GM12878 (cell line): Measurements from ENCODE around the gene ABHD8. TPM values are rescaled to one million over a fixed set of nuclear protein-coding genes. Genes with fewer than 3 reads are reported as not detected.
A peak's percentile ranks its signal among the peaks of the same experiment; 100 is the strongest.

ENCODE experiments used
- ATAC-seq: fragments of 200-7000 bp; cut with Tn5 transposase; 3 replicates; pipeline ENCODE4 v1.9.1; 2020; ENCODE audit warnings: mild to moderate bottlenecking, moderate library complexity
- BruUV-seq: library from RNA; stranded (reverse); fragments of 400-500 nt; replicated peaks from 2 replicates; lab custom pipeline; 2021; lab: Mats Ljungman, UMichigan
- CTCF ChIA-PET: fragments of 300-600 bp; sonication (Branson Sonifier 250); formaldehyde crosslinking; extraction: SDS; loops from one replicate; lab custom pipeline; 2021; ENCODE audit warnings: inconsistent platforms; lab: Yijun Ruan, JAX
- POLR2A ChIA-PET: fragments of 350-600 bp; formaldehyde crosslinking; extraction: SDS; loops from one replicate; lab custom pipeline; 2021; ENCODE audit warnings: inconsistent platforms; lab: Charles Lee
- RAD21 ChIA-PET: fragments of 300-600 bp; sonication (Branson Sonifier 250); formaldehyde crosslinking; loops from one replicate; lab custom pipeline; 2023; ENCODE audit warnings: antibody characterized with exemption; ENCODE audit not compliant: unreplicated experiment; lab: Charles Lee
- SMC1A ChIA-PET: fragments of 300-600 bp; sonication (Branson Sonifier 250); formaldehyde crosslinking; loops from one replicate; lab custom pipeline; 2023; ENCODE audit not compliant: unreplicated experiment, uncharacterized antibody; lab: Charles Lee
- DNase-seq: peaks from one replicate; pipeline ENCODE4 v3.0.0-alpha.2; 2011; ENCODE audit warnings: low read depth, low spot score
- FAIRE-seq: peaks from 3 replicates; lab custom pipeline; 2011; peaks lifted over from hg19 to GRCh38; lab: Jason Lieb, UNC
- H2AFZ ChIP-seq: 2 replicates; pipeline ENCODE4 v1.6.0; 2011; ENCODE audit warnings: low read depth, low read length, control low read depth; ENCODE audit not compliant: control insufficient read depth
- H3K27ac ChIP-seq: 2 replicates; pipeline ENCODE4 v1.5.1; 2011; ENCODE audit warnings: control low read depth; ENCODE audit not compliant: control insufficient read depth, insufficient read depth
- H3K27me3 ChIP-seq, 2 experiments: replicated peaks in 1 of 2; 2 replicates each; pipeline versions ENCODE4 v1.6.0 to v1.6.1; 2011; ENCODE audit warnings: low read length in 1 of 2; ENCODE audit not compliant: control insufficient read depth in 2 of 2, insufficient read depth in 2 of 2
- H3K36me3 ChIP-seq, 2 experiments: 2 replicates each; pipeline ENCODE4 v1.5.1; 2011; ENCODE audit warnings: low read length in 1 of 2; ENCODE audit not compliant: control insufficient read depth in 2 of 2, insufficient read depth in 2 of 2
- H3K4me1 ChIP-seq: 2 replicates; pipeline ENCODE4 v1.6.1; 2011; ENCODE audit warnings: mild to moderate bottlenecking, low read length, moderate library complexity, mixed read lengths; ENCODE audit not compliant: control insufficient read depth, insufficient read depth
- H3K4me2 ChIP-seq: 2 replicates; pipeline ENCODE4 v1.6.0; 2011; ENCODE audit warnings: control low read depth; ENCODE audit not compliant: control insufficient read depth, insufficient read depth
- H3K4me3 ChIP-seq: fragments of 200-600 bp; sonication (generic); 2 replicates; pipeline ENCODE4 v1.5.1; 2016
- H3K79me2 ChIP-seq: 2 replicates; pipeline ENCODE4 v1.6.0; 2011; ENCODE audit warnings: low read length; ENCODE audit not compliant: control insufficient read depth, insufficient read depth
- H3K9ac ChIP-seq: 2 replicates; pipeline ENCODE4 v1.8.0; 2011; ENCODE audit warnings: low read length, control low read depth, mixed read lengths; ENCODE audit not compliant: control insufficient read depth, insufficient read depth
- H3K9me3 ChIP-seq: replicated peaks from 3 replicates; pipeline ENCODE4 v1.5.1; 2011; ENCODE audit warnings: mild to moderate bottlenecking, low read length; ENCODE audit not compliant: control insufficient read depth, insufficient read depth
- H4K20me1 ChIP-seq: 2 replicates; pipeline ENCODE4 v1.6.0; 2011; ENCODE audit not compliant: control insufficient read depth, insufficient read depth
- E2F4 ChIP-seq: IDR thresholded peaks from 2 replicates; pipeline ENCODE4 v1.6.1; 2012; ENCODE audit warnings: low read depth, low read length, improper control_type of control experiment
- FOXM1 ChIP-seq: IDR thresholded peaks from 2 replicates; pipeline ENCODE4 v1.6.1; 2012; ENCODE audit warnings: low read depth, mild to moderate bottlenecking, inconsistent platforms, low read length, moderate library complexity
- HDAC6 ChIP-seq: fragments of 200-600 bp; sonication (generic); IDR thresholded peaks from one replicate; pipeline ENCODE4 v1.8.0; 2017; ENCODE audit warnings: antibody characterized with exemption; ENCODE audit not compliant: unreplicated experiment
- MXI1 ChIP-seq: fragments of 150-350 bp; IDR thresholded peaks from 2 replicates; pipeline ENCODE4 v1.6.1; 2011; ENCODE audit warnings: low read depth, mild to moderate bottlenecking, inconsistent platforms, low read length, improper control_type of control experiment
- NFYB ChIP-seq: IDR thresholded peaks from 2 replicates; pipeline ENCODE4 v1.6.1; 2011; ENCODE audit warnings: low read depth, mild to moderate bottlenecking, low read length, improper control_type of control experiment, moderate library complexity; ENCODE audit not compliant: insufficient read depth
- PAX5 ChIP-seq: IDR thresholded peaks from 2 replicates; pipeline ENCODE4 v1.6.1; 2011; ENCODE audit warnings: low read depth, low read length, borderline replicate concordance
- SP1 ChIP-seq: IDR thresholded peaks from one replicate; pipeline ENCODE4 v1.6.1; 2011; ENCODE audit warnings: low read depth, low read length
- TAF1 ChIP-seq: IDR thresholded peaks from 2 replicates; pipeline ENCODE4 v1.6.1; 2011; ENCODE audit warnings: mild to moderate bottlenecking, low read depth, low read length, borderline replicate concordance
- YBX1 ChIP-seq: fragments of 450-650 bp; IDR thresholded peaks from 2 replicates; pipeline ENCODE4 v1.6.1; 2016; ENCODE audit warnings: antibody characterized with exemption
- ZBED1 ChIP-seq: IDR thresholded peaks from 2 replicates; pipeline ENCODE4 v1.6.1; 2016; ENCODE audit warnings: borderline replicate concordance
- ZSCAN29 ChIP-seq: fragments of 450-650 bp; IDR thresholded peaks from 2 replicates; pipeline ENCODE4 v1.6.1; 2017; ENCODE audit warnings: mild to moderate bottlenecking, moderate library complexity
- WGBS: methylation state at CpG from one replicate; pipeline ENCODE4 v1.1.6; 2016; ENCODE audit warnings: low lambda C conversion rate; ENCODE audit not compliant: insufficient replicate concordance, insufficient coverage; ENCODE audit errors: missing lambda C conversion rate; 5-methylcytosine and 5-hydroxymethylcytosine counted together
- in situ Hi-C: fragments of 300-500 bp; cut with MboI; formaldehyde crosslinking; loops from 9 replicates; pipeline ENCODE4 v1.14.3; 2018; ENCODE audit warnings: mixed read lengths
- intact Hi-C: fragments of 100-400 bp; cut with micrococcal nuclease; formaldehyde crosslinking; loops from one replicate; pipeline ENCODE4 v1.14.2; 2022; ENCODE audit not compliant: unreplicated experiment
- polyA plus RNA-seq, 11 experiments: library from polyadenylated mRNA; depleted of rRNA in 4 of 11; unstranded in 6 of 11; stranded (reverse) in 5 of 11; fragments of >200 nt; fragmentation: Nextera tagmentation in 4 of 11; fragmentation: Illumina TruSeq in 1 of 11; extraction: Ambion mirVana in 4 of 11; extraction: Trizol in 1 of 11; gene quantifications; 1 replicate in 1 of 11; 2 replicates in 10 of 11; pipeline versions ENCODE4 v1.2.1 to v1.2.3, GENCODE V29; 2011 to 2016; ENCODE audit warnings: inconsistent platforms in 2 of 11, missing spikeins in 2 of 11, low read depth in 1 of 11
- total RNA-seq, 4 experiments: library from RNA; depleted of rRNA in 3 of 4; stranded (reverse); fragments of >200 nt in 3 of 4; fragmentation: Illumina TruSeq in 1 of 4; extraction: Trizol in 1 of 4; gene quantifications; 2 replicates each; pipeline versions ENCODE4 v1.2.1 to v1.2.3, GENCODE V29; 2013 to 2021

ABHD8 gene
- total and polyA plus RNA-seq, 10 of the 15 experiments (the other 5 are each of a cell fraction or from before 2014, with no cell fraction given) = 0.03 to 12.5 (median 6.0) TPM

DNA sequence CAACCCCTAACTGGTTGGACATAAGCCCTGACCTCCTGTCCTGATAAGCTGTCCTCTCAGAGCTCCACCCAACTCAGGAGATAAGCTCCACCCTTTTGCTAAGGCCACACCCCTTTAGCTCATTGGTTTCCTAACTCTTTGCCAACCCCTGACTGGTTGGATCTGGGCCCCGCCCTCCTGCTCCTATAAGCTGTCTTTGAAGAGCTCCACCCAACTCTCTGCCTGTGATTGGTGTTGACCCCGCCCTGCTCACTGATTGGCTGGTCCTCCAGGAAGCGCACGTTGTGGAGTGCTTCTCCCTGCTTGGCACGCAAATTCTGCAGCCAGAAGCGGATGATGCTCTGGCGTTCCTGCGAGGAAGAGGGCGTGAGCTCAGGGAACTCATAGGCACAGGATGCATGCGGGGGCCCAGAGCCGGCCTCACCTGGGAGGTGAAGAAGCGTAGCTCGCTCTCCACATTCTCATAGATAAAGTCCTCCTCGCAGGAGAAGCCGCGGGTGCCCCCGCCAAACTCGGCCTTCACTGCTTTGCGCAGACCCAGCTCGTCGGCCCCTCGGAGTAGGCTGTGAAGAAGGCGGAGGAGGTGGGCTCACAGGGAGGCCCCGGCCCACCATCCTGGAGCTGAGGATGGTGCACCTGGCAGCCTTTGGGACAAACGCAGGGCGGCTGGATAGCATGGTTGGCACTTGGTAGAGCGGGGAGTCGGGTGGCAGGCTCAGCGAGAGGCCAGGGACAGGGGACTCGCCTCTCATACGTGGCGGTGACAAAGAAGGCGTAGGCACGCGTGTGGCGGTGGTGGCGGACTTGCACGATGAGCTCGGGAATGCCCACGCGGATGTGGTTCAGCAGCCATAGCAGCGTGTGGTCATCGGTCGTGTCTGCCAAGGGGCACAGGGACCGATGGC, 29.7 kb upstream of the ABHD8 start:
- H3K4me3 ChIP-seq = no peak overlapping the region
- SMC1A ChIA-PET = interaction anchor here (1.1 to 1.7 kb wide), 3 partner anchors 24 to 66 kb away, joined by 3 to 8 read pairs (median 6); partner anchors contain the start of genes BABAM1, DDA1 and MRPL34
- no TSS peak for BruUV-seq
- RAD21 ChIA-PET = interaction anchor here (1.3 to 2.7 kb wide), 2 partner anchors 24 to 267 kb away, joined by 3 to 9 read pairs; partner anchors contain the start of gene DDA1
- WGBS = 97% methylated on average over 37 of the region's 45 CpGs
- CTCF ChIA-PET = interaction anchor here (1.0 to 2.8 kb wide), 8 partner anchors 24 to 56 kb away, joined by 3 to 9 read pairs (median 5); partner anchors contain the start of genes DDA1 and MRPL34
- H3K9me3 ChIP-seq = no peaks in the 10 kb centered on the region; the same call in 2 of the 3 replicates
- H4K20me1 ChIP-seq = no peaks in the 10 kb centered on the region
- DNase-seq (peak; percentile 40), ATAC-seq (peak; percentile 3), FAIRE-seq (no peak)
- in situ Hi-C loops = no loop called here
- no peaks in the 10 kb centered on the region; a peak in 2 of 4 replicates for H3K27me3 ChIP-seq
- POLR2A ChIA-PET = interaction anchor here (0.5 to 4.4 kb wide), 5 partner anchors 24 to 395 kb away, joined by 3 to 24 read pairs (median 7); partner anchors contain the start of genes BST2 and DDA1
- TF ChIP-seq NFYB (peak; percentile 60; the same call in 1 of the 2 replicates), SP1 (peak; percentile 76), YBX1 (no peak)
- TF ChIP-seq, all 136 proteins: peak for 2
- peaks cover 13% of the 10 kb centered on the region for H3K4me1 ChIP-seq
- no peak overlapping the region for H2AFZ ChIP-seq
- H3K36me3 ChIP-seq = no peaks in the 10 kb centered on the region
- no peak overlapping the region for H3K9ac ChIP-seq
- no peak overlapping the region for H3K4me2 ChIP-seq
- intact Hi-C loops = no loop called here
- H3K79me2 ChIP-seq = peaks cover 3% of the 10 kb centered on the region; the same call in 1 of the 2 replicates
- no peak overlapping the region for H3K27ac ChIP-seq

- DNase-seq = no peak
- Histone ChIP-seq H3K9ac (no peak overlapping the region), H3K36me3 (no peaks in the 10 kb centered on the region), H3K4me3 (no peak overlapping the region), H2AFZ (no peak overlapping the region), H3K79me2 (no peaks in the 10 kb centered on the region), H4K20me1 (no peaks in the 10 kb centered on the region), H3K27ac (no peak overlapping the region), H3K9me3 (no peaks in the 10 kb centered on the region; the same call in 2 of the 3 replicates), H3K4me2 (no peak overlapping the region), H3K4me1 (peaks cover 13% of the 10 kb centered on the region), H3K27me3 (no peaks in the 10 kb centered on the region; a peak in 2 of 4 replicates)
- no peak for ATAC-seq
- BruUV-seq = no TSS peak
- RAD21 ChIA-PET = interaction anchor here (2.7 kb wide), 1 partner anchor 23 kb away, joined by 9 read pairs; the partner anchor contains the start of gene DDA1
- 97% methylated on average over 8 of the region's 8 CpGs for WGBS
- TF ChIP-seq PAX5 = no peak
- TF ChIP-seq TAF1 = no peak
- no peak for TF ChIP-seq E2F4
- TF ChIP-seq ZSCAN29 = no peak
- no peak for TF ChIP-seq HDAC6
- TF ChIP-seq ZBED1 = no peak
- no peak for TF ChIP-seq MXI1
- no peak for TF ChIP-seq FOXM1
- CTCF ChIA-PET = interaction anchor here (0.9 to 2.8 kb wide), 7 partner anchors 23 to 57 kb away, joined by 3 to 9 read pairs (median 5); partner anchors contain the start of genes DDA1 and MRPL34
- intact Hi-C loops (no loop called here), in situ Hi-C loops (no loop called here)
- POLR2A ChIA-PET = interaction anchor here (0.8 kb wide), 1 partner anchor 27 kb away, joined by 3 read pairs; no protein-coding TSS in a partner anchor
- FAIRE-seq = no peak
- SMC1A ChIA-PET = interaction anchor here (1.7 kb wide), 1 partner anchor 23 kb away, joined by 6 read pairs; the partner anchor contains the start of gene DDA1
Observed at GRCh38 chr19:17332360-17332676, 29.1 kb upstream of the ABHD8 start.
